ENCODE measurements around the gene HSDL1. TPM values are rescaled to one million over a fixed set of nuclear protein-coding genes. Genes with fewer than 3 reads are reported as not detected.

HSDL1 gene
- total RNA-seq, 4 donors from 2014 or later, result 8.3 to 22.8 (median 12.4) TPM

DNA sequence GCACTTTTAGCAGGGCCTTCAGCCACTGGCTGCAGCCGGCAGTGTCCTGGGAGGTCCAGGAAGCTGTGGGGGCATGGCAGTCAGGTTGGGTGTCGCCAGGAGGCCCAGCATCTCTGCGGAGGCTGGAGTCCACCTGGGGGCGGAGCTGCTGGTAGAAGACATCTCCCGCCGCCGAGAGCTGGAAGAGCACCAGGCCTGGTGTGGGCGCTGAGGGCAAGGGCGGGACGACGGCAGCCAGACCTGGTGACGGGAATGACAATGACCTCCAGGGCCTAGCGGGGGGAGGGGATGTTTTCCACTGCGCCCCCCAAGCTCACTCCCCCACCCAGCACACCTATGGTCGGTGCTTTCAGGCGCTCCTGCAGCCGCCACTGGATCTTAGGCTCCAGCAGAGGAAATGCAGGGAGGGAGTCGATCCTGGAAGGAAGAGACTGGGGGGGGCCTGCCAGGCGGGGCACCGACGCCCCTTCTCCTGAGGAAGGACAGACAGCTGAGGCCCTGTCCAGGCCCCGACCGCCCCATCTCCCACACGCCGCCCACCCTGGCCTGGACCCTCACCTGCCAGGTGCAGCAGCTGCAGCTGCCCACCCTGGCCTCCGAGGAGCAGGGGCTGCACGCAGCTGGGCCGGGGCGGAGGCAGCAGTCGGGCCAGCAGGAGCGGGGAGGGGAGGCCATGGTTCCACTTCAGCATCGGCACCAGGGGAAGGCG lies 34.8 kb upstream of the HSDL1 start:
- Histone ChIP-seq H3K9me3 (no peaks in the 10 kb centered on the region), H3K27ac (no peak overlapping the region), H3K4me3 (no peak overlapping the region), H3K36me3 (peaks cover 59% of the 10 kb centered on the region), H3K4me1 (peaks cover 38% of the 10 kb centered on the region), H3K27me3 (no peaks in the 10 kb centered on the region)
- DNase-seq (ENCODE audit: low spot score in 2 of 2), result no peak
- TF ChIP-seq POLR2A (IDR thresholded peaks at IDR 0.05) (no peak), EP300 (IDR thresholded peaks at IDR 0.05) (no peak), POLR2AphosphoS5 (IDR thresholded peaks at IDR 0.05) (no peak)
- TF ChIP-seq, protein P1, sequence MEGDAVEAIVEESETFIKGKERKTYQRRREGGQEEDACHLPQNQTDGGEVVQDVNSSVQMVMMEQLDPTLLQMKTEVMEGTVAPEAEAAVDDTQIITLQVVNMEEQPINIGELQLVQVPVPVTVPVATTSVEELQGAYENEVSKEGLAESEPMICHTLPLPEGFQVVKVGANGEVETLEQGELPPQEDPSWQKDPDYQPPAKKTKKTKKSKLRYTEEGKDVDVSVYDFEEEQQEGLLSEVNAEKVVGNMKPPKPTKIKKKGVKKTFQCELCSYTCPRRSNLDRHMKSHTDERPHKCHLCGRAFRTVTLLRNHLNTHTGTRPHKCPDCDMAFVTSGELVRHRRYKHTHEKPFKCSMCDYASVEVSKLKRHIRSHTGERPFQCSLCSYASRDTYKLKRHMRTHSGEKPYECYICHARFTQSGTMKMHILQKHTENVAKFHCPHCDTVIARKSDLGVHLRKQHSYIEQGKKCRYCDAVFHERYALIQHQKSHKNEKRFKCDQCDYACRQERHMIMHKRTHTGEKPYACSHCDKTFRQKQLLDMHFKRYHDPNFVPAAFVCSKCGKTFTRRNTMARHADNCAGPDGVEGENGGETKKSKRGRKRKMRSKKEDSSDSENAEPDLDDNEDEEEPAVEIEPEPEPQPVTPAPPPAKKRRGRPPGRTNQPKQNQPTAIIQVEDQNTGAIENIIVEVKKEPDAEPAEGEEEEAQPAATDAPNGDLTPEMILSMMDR (IDR thresholded peaks at IDR 0.05), result no peak
- 88% methylated on average over 16 of the region's 33 CpGs for WGBS

DNA sequence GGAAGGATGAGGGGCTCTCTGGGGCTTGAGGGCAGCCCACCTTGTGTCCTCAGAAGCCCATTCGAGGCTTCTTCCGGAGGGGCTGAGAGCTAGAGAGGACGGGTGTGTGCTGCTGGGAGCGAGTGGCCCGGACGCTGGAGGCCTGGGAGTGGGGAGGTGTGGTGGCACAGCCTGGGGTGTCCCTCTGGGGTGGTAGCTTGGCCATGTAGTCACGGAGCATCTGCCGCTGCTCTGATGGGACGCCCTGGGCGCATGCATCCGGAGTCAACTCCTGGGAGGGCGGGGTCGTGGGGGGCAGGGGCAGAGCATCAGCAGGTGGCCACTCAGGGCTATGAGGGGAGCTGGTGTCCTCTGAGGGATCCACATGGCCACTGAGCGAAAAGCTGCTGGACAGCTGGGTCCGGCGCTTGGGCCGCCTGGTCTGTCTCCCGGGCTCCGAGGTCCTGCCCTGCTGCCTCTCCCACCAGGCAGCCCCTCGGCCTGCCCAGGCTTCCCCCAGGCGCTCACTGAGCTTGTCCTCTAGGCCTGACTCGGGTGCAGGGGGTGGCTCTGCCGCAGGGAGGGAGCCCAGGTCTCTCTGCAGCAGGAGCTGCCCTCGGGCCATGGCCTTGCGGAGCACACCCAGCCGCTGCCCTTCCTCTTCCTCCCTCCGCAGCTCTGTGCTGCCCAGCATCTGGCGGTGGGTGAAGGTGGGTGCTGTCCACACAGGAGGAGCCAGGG lies 34.1 kb upstream of the HSDL1 start:
- Histone ChIP-seq H3K4me1 (peaks cover 37% of the 10 kb centered on the region), H3K4me3 (no peak overlapping the region), H3K27me3 (no peaks in the 10 kb centered on the region), H3K27ac (no peak overlapping the region), H3K9me3 (no peaks in the 10 kb centered on the region), H3K36me3 (peaks cover 58% of the 10 kb centered on the region)
- WGBS, result 93% methylated on average over 18 of the region's 28 CpGs
- TF ChIP-seq EP300 (IDR thresholded peaks at IDR 0.05), result no peak
- no peak for TF ChIP-seq POLR2A (IDR thresholded peaks at IDR 0.05)
- TF ChIP-seq, protein P1 (IDR thresholded peaks at IDR 0.05), result no peak
- no peak for TF ChIP-seq POLR2AphosphoS5 (IDR thresholded peaks at IDR 0.05)
- no peak for DNase-seq (ENCODE audit: low spot score in 2 of 2)

DNA sequence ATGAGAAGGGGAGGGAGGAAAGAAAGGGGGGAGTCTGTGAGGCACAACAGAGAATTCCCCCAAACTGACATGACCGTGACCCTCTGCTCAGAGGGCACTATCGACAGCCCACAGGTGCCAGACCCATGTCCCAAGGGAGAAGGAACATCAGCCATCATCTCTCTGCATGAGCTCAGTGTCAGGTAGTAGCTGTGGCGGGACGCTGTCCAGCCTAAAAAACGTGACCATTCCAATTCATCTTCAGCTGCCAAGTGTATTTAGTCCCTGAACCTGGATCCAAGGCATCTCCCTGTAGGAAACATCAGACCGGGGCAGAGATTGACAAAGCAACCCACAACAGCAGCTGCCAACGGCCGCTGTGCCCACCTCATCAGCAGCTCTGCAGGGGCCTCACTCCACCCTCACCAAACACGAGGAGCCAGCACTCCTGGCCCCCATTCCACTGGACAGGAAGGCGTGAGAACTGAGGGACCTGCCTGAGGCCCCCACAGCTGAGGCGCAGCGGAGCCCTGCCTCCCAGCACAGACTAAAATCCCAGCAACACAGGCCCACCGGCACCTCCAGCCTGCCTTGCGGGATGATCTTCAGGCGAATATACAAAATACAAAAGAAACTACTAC lies 33.3 kb upstream of the HSDL1 start:
- Histone ChIP-seq H3K27ac (peak overlapping the region; percentile 82), H3K36me3 (peaks cover 51% of the 10 kb centered on the region), H3K4me3 (no peak overlapping the region), H3K27me3 (no peaks in the 10 kb centered on the region), H3K4me1 (peaks cover 32% of the 10 kb centered on the region), H3K9me3 (no peaks in the 10 kb centered on the region)
- DNase-seq (ENCODE audit: low spot score in 2 of 2), result no peak
- 86% methylated on average over 15 of the region's 15 CpGs for WGBS
- no peak for TF ChIP-seq POLR2A (IDR thresholded peaks at IDR 0.05)
- TF ChIP-seq, protein P1 (IDR thresholded peaks at IDR 0.05), result no peak

DNA sequence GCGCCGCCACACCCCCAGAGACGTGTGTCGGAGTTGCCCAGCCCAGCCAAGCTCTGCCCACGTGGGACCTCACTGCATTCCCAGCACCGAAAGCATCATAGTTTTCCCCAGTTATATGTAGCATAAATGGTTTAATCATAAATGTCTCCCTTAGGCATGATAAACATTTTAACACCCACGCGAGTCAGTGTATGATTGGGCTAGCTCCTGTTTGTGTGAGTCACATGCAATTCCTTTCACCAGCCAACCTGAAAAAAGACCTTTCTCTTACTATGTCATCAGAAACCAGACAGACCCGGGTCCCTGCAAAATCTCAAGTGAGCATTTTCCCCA lies 32.7 kb upstream of the HSDL1 start:
- peaks cover 46% of the 10 kb centered on the region for H3K36me3 ChIP-seq
- 27% methylated on average over 9 of the region's 9 CpGs for WGBS
- no peak for DNase-seq (ENCODE audit: low spot score in 2 of 2)
- H3K4me3 ChIP-seq, result no peak overlapping the region
- peak overlapping the region; percentile 82 for H3K27ac ChIP-seq
- H3K9me3 ChIP-seq, result no peaks in the 10 kb centered on the region
- peaks cover 32% of the 10 kb centered on the region for H3K4me1 ChIP-seq
- TF ChIP-seq, protein P1 (IDR thresholded peaks at IDR 0.05), result no peak
- TF ChIP-seq EP300 (IDR thresholded peaks at IDR 0.05), result no peak
- no peak for TF ChIP-seq POLR2A (IDR thresholded peaks at IDR 0.05)
- no peak for TF ChIP-seq POLR2AphosphoS5 (IDR thresholded peaks at IDR 0.05)
- H3K27me3 ChIP-seq, result no peaks in the 10 kb centered on the region
